22Rv1 (cell line): Measurements from ENCODE around the gene RAB31.

Experiments
- CTCF ChIP-seq: fragments of 450-650 bp; IDR thresholded peaks from 2 replicates; pipeline ENCODE4 v1.5.1; 2017; ENCODE audit warnings: mild to moderate bottlenecking
- ZFX ChIP-seq: fragments of 450-650 bp; IDR thresholded peaks from 2 replicates; pipeline ENCODE4 v1.6.1; 2017; ENCODE audit warnings: antibody characterized with exemption, borderline replicate concordance

- no peak for TF ChIP-seq CTCF
- TF ChIP-seq ZFX = no peak
These were observed 109.8 kb downstream of the RAB31 start for GRCh38 chr18:9817725-9818422.
